CD4-positive, alpha-beta memory T cell (primary cell): Measurements from ENCODE around the gene SLC1A1. TPM values are rescaled to one million over a fixed set of nuclear protein-coding genes. Genes with fewer than 3 reads are reported as not detected.
A peak's percentile ranks its signal among the peaks of the same experiment; 100 is the strongest.

Experiments used
- CTCF ChIA-PET: fragments of 350-600 bp; sonication (Branson Sonifier 250); formaldehyde crosslinking; loops from one replicate; lab custom pipeline; 2021; ENCODE audit warnings: inconsistent platforms; ENCODE audit not compliant: partially characterized antibody; lab: Charles Lee
- POLR2A ChIA-PET: fragments of 350-600 bp; sonication (Branson Sonifier 250); formaldehyde crosslinking; loops from one replicate; lab custom pipeline; 2021; ENCODE audit not compliant: partially characterized antibody; lab: Charles Lee
- DNase-seq, 5 donors: peaks; one replicate each; pipeline versions ENCODE4 v3.0.0 to v3.0.0-alpha.2; 2020 to 2022; ENCODE audit warnings: mixed read lengths in 1 of 5
- H3K27ac ChIP-seq: one replicate; pipeline ENCODE4 v1.7.0; 2013; ENCODE audit warnings: low read depth, low read length
- H3K27me3 ChIP-seq: 2 replicates; pipeline ENCODE4 v1.7.0; 2013; ENCODE audit warnings: mild to moderate bottlenecking, low read length, moderate library complexity; ENCODE audit not compliant: insufficient read depth
- H3K36me3 ChIP-seq: 2 replicates; pipeline ENCODE4 v1.7.0; 2013; ENCODE audit warnings: mild to moderate bottlenecking, low read length, moderate library complexity; ENCODE audit not compliant: insufficient read depth
- H3K4me1 ChIP-seq: 2 replicates; pipeline ENCODE4 v1.7.0; 2013; ENCODE audit warnings: mild to moderate bottlenecking, low read length, moderate library complexity; ENCODE audit not compliant: insufficient read depth
- H3K4me3 ChIP-seq, 2 donors: one replicate each; pipeline ENCODE4 v1.7.0; 2013; ENCODE audit warnings: low read length in 2 of 2, mild to moderate bottlenecking in 1 of 2
- H3K9me3 ChIP-seq, 2 donors: one replicate each; pipeline ENCODE4 v1.7.0; 2013; ENCODE audit warnings: low read length in 2 of 2, control low read depth in 1 of 2; ENCODE audit not compliant: control insufficient read depth in 1 of 2
- H3K27ac Mint-ChIP-seq, 7 donors: one replicate each; pipeline ENCODE4 v1.8.0; 2020 to 2021; ENCODE audit warnings: mixed read lengths in 7 of 7, mild to moderate bottlenecking in 6 of 7, inconsistent platforms in 3 of 7, moderate library complexity in 3 of 7
- H3K27me3 Mint-ChIP-seq, 2 donors: one replicate each; pipeline ENCODE4 v1.8.0; 2020 to 2021; ENCODE audit warnings: mixed read lengths in 2 of 2
- H3K36me3 Mint-ChIP-seq, 2 donors: one replicate each; pipeline ENCODE4 v1.8.0; 2020 to 2021; ENCODE audit warnings: mixed read lengths in 2 of 2, inconsistent platforms in 1 of 2, mild to moderate bottlenecking in 1 of 2
- H3K4me1 Mint-ChIP-seq, 4 donors: one replicate each; pipeline ENCODE4 v1.8.0; 2020 to 2021; ENCODE audit warnings: mixed read lengths in 4 of 4, mild to moderate bottlenecking in 1 of 4
- H3K4me3 Mint-ChIP-seq, 8 donors: one replicate each; pipeline ENCODE4 v1.8.0; 2020 to 2021; ENCODE audit warnings: mixed read lengths in 8 of 8, mild to moderate bottlenecking in 7 of 8, moderate library complexity in 6 of 8, inconsistent platforms in 3 of 8
- H3K9me3 Mint-ChIP-seq, 8 donors: one replicate each; pipeline ENCODE4 v1.8.0; 2020 to 2021; ENCODE audit warnings: mixed read lengths in 8 of 8, mild to moderate bottlenecking in 5 of 8, inconsistent platforms in 3 of 8, moderate library complexity in 1 of 8
- intact Hi-C: fragments of 100-400 bp; cut with micrococcal nuclease; formaldehyde crosslinking; loops from one replicate; pipeline ENCODE4 v1.15.1; 2023
- polyA plus RNA-seq, 2 donors: library from polyadenylated mRNA; unstranded; fragments of 300-500 nt; fragmentation: Illumina TruSeq; gene quantifications; one replicate each; pipeline ENCODE4 v1.2.3, GENCODE V29; 2021
- total RNA-seq, 2 experiments: library from RNA; stranded (reverse); gene quantifications; one replicate each; pipeline ENCODE4 v1.2.3, GENCODE V29; 2021

SLC1A1 gene
- total and polyA plus RNA-seq, 4 experiments from 2014 or later = 0.25 to 1.00 (median 0.52) TPM; not detected in 1

DNA sequence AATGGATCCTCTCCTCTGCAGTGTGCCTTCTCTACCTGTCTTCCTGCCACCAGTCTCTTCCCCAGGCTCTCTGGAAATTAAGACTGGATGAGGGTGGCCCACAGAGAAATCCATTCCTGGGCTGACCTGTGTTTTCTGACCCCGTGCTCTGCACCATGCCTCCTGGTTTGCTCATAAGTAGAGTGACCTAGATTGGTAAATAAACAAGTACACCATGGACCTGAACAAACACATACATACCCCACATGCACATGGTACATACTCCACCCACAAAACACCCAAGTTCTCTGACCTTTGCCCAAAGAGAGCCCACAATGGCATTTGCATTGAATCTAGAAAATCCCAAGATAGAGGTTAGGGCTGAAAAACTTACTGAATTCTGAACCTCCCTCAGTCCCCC is 94.4 kb downstream of the SLC1A1 start:
- Mint-ChIP-seq H3K27me3 (no peaks in the 10 kb centered on the region), H3K4me1 (no peaks in the 10 kb centered on the region), H3K4me3 (peak overlapping the region in 1 of 8 donors; percentile 26), H3K27ac (peak overlapping the region in 1 of 7 donors; percentile 51), H3K9me3 (no peaks in the 10 kb centered on the region), H3K36me3 (no peaks in the 10 kb centered on the region)
- CTCF ChIA-PET = interaction anchor here (0.7 kb wide), 1 partner anchor 20 kb away, joined by 3 read pairs; no protein-coding TSS in a partner anchor
- Histone ChIP-seq H3K4me3 (no peak overlapping the region), H3K9me3 (no peaks in the 10 kb centered on the region), H3K36me3 (no peaks in the 10 kb centered on the region), H3K27ac (no peak overlapping the region), H3K27me3 (no peaks in the 10 kb centered on the region), H3K4me1 (no peaks in the 10 kb centered on the region)
- intact Hi-C loops = no loop called here
- DNase-seq = no peak
- POLR2A ChIA-PET = no interaction called here

DNA sequence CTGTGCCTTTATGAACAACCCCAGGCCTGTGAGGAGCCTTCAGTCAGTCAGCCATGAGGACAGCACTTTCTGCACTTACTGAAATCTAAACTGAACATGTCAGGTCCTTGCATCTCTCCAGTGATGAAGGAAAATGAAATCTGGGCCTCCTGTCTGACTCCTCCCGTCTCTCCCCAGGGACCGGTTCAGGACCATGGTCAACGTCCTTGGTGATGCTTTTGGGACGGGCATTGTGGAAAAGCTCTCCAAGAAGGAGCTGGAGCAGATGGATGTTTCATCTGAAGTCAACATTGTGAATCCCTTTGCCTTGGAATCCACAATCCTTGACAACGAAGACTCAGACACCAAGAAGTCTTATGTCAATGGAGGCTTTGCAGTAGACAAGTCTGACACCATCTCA is 94.9 kb downstream of the SLC1A1 start:
- Histone ChIP-seq H3K9me3 (no peaks in the 10 kb centered on the region), H3K4me3 (no peak overlapping the region), H3K4me1 (no peaks in the 10 kb centered on the region), H3K27me3 (no peaks in the 10 kb centered on the region), H3K27ac (no peak overlapping the region), H3K36me3 (no peaks in the 10 kb centered on the region)
- POLR2A ChIA-PET = no interaction called here
- Mint-ChIP-seq H3K4me3 (no peak overlapping the region), H3K27me3 (no peaks in the 10 kb centered on the region), H3K36me3 (no peaks in the 10 kb centered on the region), H3K27ac (peak overlapping the region in 1 of 7 donors; percentile 19), H3K4me1 (no peaks in the 10 kb centered on the region), H3K9me3 (no peaks in the 10 kb centered on the region)
- intact Hi-C loops = no loop called here
- CTCF ChIA-PET = no interaction called here
- DNase-seq = no peak

DNA sequence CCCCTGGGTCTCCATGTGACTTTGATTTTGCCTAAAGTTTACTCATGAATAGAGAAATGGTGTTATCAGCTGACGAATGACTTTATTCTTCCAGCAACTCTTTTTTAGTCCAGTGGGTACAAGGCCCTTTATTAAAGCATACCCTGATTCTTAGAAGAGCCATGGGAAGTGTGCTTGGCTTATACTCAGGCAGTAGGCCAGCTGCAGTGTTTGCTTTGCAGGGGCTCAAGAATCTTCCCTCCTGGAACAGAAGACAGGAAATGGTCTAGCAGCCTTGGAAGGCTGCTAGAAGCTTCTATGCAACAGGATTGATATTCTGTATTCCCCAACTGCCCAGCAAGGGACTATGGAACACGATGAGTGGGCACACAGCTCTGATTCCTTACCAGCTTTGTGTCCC is 98.5 kb downstream of the SLC1A1 start:
- CTCF ChIA-PET = interaction anchor here (1.0 to 1.3 kb wide), 2 partner anchors 30 to 55 kb away, joined by 3 read pairs; no protein-coding TSS in a partner anchor

DNA sequence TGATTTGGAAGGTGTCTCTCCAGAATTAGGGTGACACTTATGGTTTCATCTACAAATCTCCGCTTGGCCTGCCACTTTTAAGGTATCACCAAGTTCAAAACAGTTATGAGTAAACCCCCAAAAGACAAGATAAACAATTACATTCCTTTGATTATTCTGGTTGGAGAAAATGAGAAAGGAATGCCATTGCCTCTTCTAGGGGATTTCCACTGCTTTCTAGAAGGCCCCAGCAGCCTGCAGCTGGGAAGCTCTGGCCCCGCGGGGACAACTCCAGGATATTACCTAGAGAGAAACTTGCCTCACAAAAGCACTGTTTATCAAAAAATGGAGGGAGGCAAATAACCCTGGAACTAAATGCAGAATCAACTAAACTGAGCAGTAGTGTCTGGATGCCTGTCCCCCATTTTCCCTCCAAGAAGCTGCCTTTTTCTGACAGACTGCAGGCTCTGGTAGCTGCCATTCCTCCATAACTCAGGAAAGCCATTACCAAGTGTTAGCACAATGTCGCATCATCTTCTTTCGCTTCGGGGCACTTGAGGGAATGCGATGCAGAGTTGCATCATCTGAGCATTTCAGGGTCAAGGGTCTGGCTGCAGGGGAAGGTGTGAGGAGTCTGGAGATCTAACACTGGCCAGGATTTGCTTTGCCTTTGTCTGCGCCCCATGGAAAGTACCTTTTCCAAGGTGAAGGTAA is 100.3 kb downstream of the SLC1A1 start:
- H3K9me3 Mint-ChIP-seq = no peaks in the 10 kb centered on the region
- ChIA-PET CTCF (no interaction called here), POLR2A (no interaction called here)
- Histone ChIP-seq H3K4me1 (peaks cover 9% of the 10 kb centered on the region), H3K9me3 (no peaks in the 10 kb centered on the region), H3K4me3 (no peak overlapping the region), H3K27me3 (no peaks in the 10 kb centered on the region), H3K27ac (no peak overlapping the region), H3K36me3 (no peaks in the 10 kb centered on the region)
- no peak overlapping the region for H3K27ac Mint-ChIP-seq
- intact Hi-C loops = no loop called here
- H3K4me3 Mint-ChIP-seq = no peak overlapping the region
- H3K4me1 Mint-ChIP-seq = peaks cover 8 to 15% (median 9%) of the 10 kb centered on the region in 4 donors
- H3K27me3 Mint-ChIP-seq = no peaks in the 10 kb centered on the region
- no peaks in the 10 kb centered on the region for H3K36me3 Mint-ChIP-seq
- no peak for DNase-seq

More for the DNA sequence above, 98.5 kb downstream of the SLC1A1 start:
- H3K27me3 Mint-ChIP-seq = no peaks in the 10 kb centered on the region
- Histone ChIP-seq H3K4me1 (no peaks in the 10 kb centered on the region), H3K27ac (no peak overlapping the region), H3K4me3 (no peak overlapping the region), H3K9me3 (no peaks in the 10 kb centered on the region), H3K36me3 (no peaks in the 10 kb centered on the region), H3K27me3 (no peaks in the 10 kb centered on the region)
- H3K4me1 Mint-ChIP-seq = peaks cover 0 to under 1% (median 0%) of the 10 kb centered on the region in 4 donors
- no peak overlapping the region for H3K27ac Mint-ChIP-seq
- no peak overlapping the region for H3K4me3 Mint-ChIP-seq
- POLR2A ChIA-PET = interaction anchor here (1.2 kb wide), 1 partner anchor 12 kb away, joined by 4 read pairs; no protein-coding TSS in a partner anchor
- H3K9me3 Mint-ChIP-seq = no peaks in the 10 kb centered on the region
- intact Hi-C loops = no loop called here
- DNase-seq = no peak
- H3K36me3 Mint-ChIP-seq = no peaks in the 10 kb centered on the region

DNA sequence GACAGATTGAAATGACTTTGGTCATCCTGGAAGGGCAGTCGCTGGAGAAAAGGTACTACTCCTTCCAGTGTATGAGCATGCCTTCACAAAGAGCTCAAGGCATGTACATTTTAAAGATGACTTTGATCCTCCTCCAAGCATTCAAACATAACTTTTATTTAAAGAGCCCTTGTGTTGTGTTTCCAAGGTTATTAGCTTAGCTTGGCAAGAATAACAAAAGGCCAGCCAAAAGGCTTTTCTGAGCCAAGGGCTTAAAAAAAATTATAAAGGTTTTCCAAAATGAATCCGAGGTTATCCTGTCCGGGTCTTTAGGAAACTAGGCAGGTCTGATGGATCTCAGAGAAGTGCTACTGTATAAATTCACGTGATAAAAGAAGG is 100.8 kb downstream of the SLC1A1 start:
- Mint-ChIP-seq H3K27ac (peak overlapping the region in 1 of 7 donors; percentile 52), H3K9me3 (no peaks in the 10 kb centered on the region), H3K4me1 (peaks cover 11 to 20% (median 14%) of the 10 kb centered on the region in 4 donors), H3K36me3 (no peaks in the 10 kb centered on the region), H3K4me3 (no peak overlapping the region), H3K27me3 (no peaks in the 10 kb centered on the region)
- no peak for DNase-seq
- H3K9me3 ChIP-seq = no peaks in the 10 kb centered on the region
- CTCF ChIA-PET = no interaction called here
- no peak overlapping the region for H3K4me3 ChIP-seq
- H3K27me3 ChIP-seq = no peaks in the 10 kb centered on the region
- intact Hi-C loops = no loop called here
- POLR2A ChIA-PET = interaction anchor here (0.9 kb wide), 1 partner anchor 13 kb away, joined by 3 read pairs; no protein-coding TSS in a partner anchor
- no peak overlapping the region for H3K27ac ChIP-seq
- no peaks in the 10 kb centered on the region for H3K36me3 ChIP-seq
- peaks cover 14% of the 10 kb centered on the region for H3K4me1 ChIP-seq

DNA sequence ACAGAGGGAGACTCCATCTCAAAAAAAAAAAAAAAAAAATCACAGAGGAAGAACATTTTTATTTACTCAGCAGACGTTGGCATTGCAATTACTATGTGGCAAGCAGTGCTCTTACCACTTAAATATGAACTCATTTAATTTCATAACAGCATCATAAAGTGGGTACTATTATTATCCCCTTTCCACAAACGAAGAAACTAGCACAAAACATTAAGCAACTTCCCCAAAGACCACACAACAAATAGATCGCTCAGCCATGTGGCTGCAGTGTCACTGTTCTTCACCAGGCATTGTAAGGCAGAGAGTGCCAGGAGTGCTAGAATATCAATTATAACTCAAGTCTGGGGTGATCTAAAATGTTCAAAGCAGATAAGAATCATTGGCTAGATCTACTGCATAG is 102.0 kb downstream of the SLC1A1 start:
- no peaks in the 10 kb centered on the region for H3K27me3 Mint-ChIP-seq
- Histone ChIP-seq H3K27ac (no peak overlapping the region), H3K9me3 (no peaks in the 10 kb centered on the region), H3K36me3 (no peaks in the 10 kb centered on the region), H3K4me3 (no peak overlapping the region), H3K4me1 (peaks cover 26% of the 10 kb centered on the region), H3K27me3 (no peaks in the 10 kb centered on the region)
- H3K9me3 Mint-ChIP-seq = no peaks in the 10 kb centered on the region
- no peak overlapping the region for H3K4me3 Mint-ChIP-seq
- H3K36me3 Mint-ChIP-seq = no peaks in the 10 kb centered on the region
- ChIA-PET CTCF (interaction anchor here (1.5 to 1.8 kb wide), 2 partner anchors 12 to 395 kb away, joined by 3 to 7 read pairs; no protein-coding TSS in a partner anchor), POLR2A (no interaction called here)
- H3K27ac Mint-ChIP-seq = peak overlapping the region in 1 of 7 donors; percentile 1
- H3K4me1 Mint-ChIP-seq = peaks cover 20 to 32% (median 23%) of the 10 kb centered on the region in 4 donors
- intact Hi-C loops = no loop called here
- DNase-seq = no peak

DNA sequence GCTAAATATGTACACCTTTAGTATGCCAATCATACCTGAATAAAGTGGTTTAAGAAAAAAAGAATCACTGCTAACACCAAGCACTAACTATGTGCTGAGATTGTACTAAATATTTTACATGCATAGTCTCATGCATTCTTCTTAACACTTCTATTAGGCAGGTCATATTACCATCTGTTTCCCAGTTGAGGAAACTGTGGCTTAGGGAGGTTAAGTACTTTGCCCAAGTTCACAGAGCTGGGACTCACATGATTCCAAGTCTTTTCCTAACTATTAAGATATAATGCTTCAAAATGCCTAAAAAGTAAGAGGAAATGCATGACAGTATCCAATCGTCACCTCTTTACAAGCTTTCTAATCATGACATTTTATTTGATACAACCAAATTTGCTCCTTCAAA is 102.6 kb downstream of the SLC1A1 start:
- Histone ChIP-seq H3K27me3 (no peaks in the 10 kb centered on the region), H3K36me3 (no peaks in the 10 kb centered on the region), H3K27ac (no peak overlapping the region), H3K4me3 (no peak overlapping the region), H3K9me3 (no peaks in the 10 kb centered on the region), H3K4me1 (peaks cover 32% of the 10 kb centered on the region)
- Mint-ChIP-seq H3K9me3 (no peaks in the 10 kb centered on the region), H3K4me3 (no peak overlapping the region), H3K36me3 (no peaks in the 10 kb centered on the region), H3K4me1 (peaks cover 20 to 38% (median 27%) of the 10 kb centered on the region in 4 donors), H3K27me3 (no peaks in the 10 kb centered on the region), H3K27ac (no peak overlapping the region)
- intact Hi-C loops = no loop called here
- POLR2A ChIA-PET = no interaction called here
- no peak for DNase-seq
- CTCF ChIA-PET = interaction anchor here (1.5 to 1.8 kb wide), 2 partner anchors 11 to 395 kb away, joined by 3 to 7 read pairs; no protein-coding TSS in a partner anchor
